Ovary (tissue), 3 donors: ENCODE measurements around the gene RGS7.

ENCODE experiments used
- EP300 ChIP-seq: sonication (generic); formaldehyde crosslinking; IDR thresholded peaks from one replicate; pipeline ENCODE4 v1.6.1; 2017; ENCODE audit warnings: antibody characterized with exemption
- TF ChIP-seq, protein P1 (sequence below), 3 donors: fragments of 450-650 bp in 2 of 3; fragments of 200-600 bp in 1 of 3; IDR thresholded peaks; one replicate each; pipeline versions ENCODE4 v1.5.1 to v1.8.0; 2016 to 2022; ENCODE audit warnings: antibody characterized with exemption in 3 of 3, mild to moderate bottlenecking in 1 of 3
- donor health status: DM: no; HTN: no; CAD: no.

DNA sequence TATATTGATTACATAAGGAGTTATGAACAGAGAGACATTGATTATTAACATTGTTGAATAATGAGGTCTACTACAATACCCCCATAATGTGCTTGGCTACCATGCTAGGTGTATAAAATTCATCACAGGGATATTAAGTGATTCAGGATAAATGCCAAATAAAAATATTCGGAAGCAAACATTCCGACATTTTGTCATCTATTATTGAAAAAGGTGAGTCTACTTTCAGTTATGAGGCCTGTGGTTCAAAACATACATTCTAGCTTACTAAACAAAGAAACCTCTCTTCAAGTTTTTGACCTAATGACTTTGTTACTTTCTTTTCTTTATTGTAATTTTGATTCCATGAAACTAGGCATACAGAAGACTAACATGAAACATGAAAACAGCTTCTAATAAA is 554.7 kb downstream of the RGS7 start:
- TF ChIP-seq, protein P1, sequence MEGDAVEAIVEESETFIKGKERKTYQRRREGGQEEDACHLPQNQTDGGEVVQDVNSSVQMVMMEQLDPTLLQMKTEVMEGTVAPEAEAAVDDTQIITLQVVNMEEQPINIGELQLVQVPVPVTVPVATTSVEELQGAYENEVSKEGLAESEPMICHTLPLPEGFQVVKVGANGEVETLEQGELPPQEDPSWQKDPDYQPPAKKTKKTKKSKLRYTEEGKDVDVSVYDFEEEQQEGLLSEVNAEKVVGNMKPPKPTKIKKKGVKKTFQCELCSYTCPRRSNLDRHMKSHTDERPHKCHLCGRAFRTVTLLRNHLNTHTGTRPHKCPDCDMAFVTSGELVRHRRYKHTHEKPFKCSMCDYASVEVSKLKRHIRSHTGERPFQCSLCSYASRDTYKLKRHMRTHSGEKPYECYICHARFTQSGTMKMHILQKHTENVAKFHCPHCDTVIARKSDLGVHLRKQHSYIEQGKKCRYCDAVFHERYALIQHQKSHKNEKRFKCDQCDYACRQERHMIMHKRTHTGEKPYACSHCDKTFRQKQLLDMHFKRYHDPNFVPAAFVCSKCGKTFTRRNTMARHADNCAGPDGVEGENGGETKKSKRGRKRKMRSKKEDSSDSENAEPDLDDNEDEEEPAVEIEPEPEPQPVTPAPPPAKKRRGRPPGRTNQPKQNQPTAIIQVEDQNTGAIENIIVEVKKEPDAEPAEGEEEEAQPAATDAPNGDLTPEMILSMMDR (IDR thresholded peaks at IDR 0.05), result no peak
- no peak for TF ChIP-seq EP300
